GM04503 (cell line): ENCODE results near the gene RIN3.

Experiments used
- DNase-seq: peaks from one replicate; pipeline ENCODE4 v3.0.0-alpha.2; 2012; ENCODE audit warnings: low read depth

RIN3 gene

DNA sequence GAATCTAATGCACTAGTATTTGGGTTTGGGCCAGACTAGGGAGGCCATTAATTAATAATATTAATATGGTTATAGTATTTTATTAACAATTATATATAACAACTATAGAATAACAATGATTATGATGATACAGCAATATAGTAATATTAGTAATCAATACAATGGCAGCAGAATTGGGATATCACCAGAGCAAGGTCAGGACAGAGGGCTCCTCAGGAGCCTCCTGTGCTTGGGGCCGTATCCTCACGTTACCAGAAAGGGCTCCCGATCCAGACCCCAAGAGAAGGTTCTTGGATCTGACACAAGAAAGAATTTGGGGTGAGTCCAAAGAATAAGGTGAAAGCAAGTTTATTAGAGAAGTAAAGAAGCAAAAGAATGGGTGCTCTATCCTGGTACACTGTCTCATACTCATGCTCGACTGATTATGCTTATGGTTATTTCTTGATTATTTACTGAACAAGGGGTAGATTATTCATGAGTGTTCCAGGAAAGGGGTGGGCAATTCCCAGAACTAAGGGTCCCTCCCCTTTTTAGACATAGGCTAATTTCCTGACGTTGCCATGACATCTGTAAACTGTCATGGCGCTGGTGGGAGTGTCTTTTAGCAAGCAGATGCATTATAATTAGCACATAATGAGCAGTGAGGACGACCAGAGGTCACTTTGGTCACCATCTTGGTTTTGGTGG is 61.6 kb downstream of the RIN3 start:
- DNase-seq = no peak

DNA sequence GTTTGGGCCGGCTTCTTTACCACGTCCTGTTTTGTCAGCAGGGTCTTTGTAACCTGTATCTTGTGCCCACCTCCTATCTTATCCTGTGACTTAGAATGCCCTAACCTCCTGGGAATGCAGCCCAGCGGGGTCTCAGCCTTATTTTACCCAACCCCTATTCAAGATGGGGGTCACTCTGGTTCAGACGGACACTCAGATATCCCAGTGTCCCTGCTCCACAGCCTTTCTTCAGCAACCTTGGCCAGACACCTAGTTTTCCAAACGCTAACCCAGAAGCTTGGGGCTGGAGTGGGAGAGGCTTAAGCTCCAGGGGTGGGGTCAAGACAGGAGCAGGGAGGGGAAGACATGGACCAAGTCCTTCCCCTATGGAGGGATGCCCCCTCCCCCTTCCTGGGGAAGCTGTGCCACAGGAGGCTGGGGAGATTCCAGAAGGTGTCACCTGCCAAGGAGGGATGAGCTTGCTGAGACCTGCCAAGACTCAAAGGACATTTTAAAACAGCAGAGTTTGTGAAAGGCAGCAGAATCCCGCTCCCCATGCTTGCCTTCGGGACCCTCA is 62.2 kb downstream of the RIN3 start:
- no peak for DNase-seq

DNA sequence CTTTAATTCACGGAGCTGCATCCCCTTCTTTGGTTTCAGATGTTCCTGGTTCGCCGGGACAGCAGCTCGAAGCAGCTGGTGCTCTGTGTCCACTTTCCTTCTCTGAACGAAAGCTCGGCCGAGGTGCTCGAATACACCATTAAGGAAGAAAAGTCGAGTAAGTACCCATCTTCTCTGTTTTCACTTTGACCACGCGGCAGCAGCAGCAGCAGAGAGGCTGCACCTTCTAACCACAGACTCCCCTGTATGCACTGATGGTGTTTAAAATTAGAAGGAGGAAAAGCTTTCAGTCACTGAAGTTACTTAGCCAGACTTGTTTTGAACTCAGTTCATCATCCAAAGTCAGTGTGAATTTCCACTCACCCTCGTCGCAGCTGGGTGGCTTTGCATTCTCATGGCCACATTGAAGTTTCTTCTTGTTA is 63.8 kb downstream of the RIN3 start:
- DNase-seq = no peak

DNA sequence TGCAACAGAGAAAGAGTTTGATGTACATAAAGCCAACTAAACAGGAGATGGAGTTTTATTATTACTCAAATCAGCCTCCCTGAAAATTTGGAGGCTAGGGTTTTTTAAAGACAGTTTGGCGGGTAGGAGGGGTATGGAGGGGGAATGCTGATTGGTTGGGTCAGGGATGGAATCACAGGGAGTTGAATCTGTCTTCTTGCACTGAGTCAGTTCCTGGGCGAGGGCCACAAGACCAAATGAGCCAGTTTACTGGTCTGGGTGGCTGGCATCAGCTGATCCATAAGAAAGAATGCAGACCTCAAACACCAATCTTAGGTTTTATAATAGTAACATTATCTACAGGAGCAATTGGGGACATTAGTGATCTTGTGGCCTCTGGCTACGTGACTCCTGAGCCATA is 64.9 kb downstream of the RIN3 start:
- DNase-seq = no peak

DNA sequence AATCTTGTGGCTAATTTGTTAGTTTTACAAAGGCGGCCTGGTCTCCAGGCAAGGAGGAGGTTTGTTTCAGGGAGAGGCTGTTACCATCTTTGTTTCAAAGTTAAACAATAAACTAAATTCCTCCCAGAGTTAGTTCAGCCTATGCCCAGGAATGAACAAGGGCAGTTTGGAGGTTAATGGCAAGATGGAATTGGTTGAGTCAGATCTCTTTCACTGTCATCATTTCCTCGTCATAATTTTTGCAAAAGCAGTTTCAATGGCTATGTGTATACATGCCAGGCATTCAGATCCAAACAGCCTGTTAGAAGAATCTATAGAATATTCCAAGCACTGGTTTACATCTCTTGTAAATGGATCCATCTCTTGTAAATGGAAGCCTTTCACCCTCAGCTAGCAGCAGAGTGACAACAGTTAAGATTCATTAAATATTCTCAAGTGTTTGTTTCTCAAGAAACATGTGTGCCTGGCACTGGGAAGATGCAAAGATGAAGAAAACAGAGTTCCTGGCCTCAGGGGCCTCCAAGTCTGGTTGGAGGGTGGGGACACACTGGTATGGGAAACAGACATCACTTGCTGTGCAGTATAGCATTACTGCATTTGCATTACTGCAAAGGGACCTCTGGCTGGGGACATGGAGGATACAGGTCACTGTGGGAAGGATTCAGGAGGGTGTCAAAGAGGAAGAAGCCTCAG is 65.8 kb downstream of the RIN3 start:
- no peak for DNase-seq

DNA sequence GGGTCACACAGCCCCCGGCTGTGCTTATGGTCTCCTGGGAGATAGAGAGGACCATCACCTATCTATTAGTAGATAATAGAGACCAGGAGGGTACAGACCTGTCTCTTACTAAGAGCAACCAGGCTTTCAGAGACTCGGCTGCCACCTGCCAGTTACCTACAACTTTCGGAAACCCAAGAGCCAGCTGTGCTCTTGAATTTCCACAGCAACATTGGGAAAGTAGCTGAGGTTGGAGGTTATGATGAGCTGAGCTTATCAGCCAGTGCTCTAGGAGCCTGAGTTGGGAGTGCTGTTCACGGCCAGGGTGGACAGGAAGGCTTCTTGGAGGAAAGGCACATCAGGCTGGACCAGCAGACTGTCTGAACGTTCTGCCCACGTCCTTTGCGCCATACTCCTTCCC is 67.6 kb downstream of the RIN3 start:
- DNase-seq = no peak

DNA sequence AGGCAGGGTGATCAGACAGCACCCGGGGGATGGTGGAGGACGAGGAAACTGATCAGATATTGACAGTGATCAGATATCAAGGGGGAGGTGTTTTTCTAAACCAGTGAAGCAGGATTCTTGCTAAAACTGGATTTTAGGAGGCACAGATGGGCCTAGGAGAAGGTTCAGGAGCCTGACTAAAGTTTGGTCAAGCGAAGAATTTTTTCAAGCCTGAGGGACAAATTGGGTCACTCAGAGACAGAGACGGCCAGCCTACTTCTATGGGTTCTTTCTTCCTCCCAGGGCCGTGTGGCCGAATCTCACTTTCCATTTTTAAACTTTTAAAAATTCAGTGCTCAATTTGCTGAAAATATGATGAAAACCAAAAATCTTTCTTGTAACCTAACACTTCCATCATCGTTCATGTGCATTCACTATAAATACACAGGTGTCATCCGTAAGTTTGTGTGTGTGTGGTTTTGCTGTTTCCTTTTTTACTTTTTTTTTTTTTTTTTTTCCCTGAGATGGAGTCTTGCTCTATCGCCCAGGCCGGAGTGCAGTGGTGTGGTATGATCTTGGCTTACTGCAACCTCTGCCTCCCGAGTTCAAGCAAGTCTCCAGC is 68.5 kb downstream of the RIN3 start:
- DNase-seq = no peak

DNA sequence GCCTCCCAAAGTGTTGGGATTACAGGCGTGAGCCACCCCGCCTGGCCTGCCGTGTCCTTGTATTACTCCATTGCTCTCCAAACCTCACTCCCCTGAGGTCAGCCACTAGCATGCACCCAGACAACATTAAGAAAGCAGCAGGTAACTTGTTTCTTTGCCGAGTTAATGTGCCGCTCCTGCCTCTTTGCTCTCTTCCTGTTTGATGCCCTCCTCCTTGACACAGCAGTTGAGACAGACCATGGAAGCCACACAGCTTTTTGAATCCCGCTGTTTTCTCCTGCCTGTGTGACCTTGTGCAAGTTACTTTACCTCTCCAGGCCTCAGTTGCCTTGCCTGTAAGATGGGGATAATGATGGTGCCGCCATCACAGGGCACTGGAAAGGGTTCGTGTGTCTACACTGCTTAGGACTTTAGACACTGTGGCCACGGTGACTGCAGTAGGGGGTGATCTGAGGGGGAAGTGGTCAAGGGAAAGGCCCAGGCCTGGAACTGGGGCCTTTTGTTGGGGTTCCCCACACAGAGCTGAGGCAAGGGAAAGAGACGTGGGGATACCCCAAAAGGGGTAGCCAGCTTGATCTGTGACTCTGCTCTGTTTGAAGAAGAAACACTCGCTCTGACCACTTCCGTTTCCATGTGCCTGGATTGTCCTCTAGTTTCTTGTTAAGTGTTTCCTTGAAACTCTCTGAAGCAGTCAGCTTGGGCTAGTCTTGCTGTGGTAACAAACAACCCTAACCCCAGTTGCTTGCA is 69.3 kb downstream of the RIN3 start:
- DNase-seq = no peak

DNA sequence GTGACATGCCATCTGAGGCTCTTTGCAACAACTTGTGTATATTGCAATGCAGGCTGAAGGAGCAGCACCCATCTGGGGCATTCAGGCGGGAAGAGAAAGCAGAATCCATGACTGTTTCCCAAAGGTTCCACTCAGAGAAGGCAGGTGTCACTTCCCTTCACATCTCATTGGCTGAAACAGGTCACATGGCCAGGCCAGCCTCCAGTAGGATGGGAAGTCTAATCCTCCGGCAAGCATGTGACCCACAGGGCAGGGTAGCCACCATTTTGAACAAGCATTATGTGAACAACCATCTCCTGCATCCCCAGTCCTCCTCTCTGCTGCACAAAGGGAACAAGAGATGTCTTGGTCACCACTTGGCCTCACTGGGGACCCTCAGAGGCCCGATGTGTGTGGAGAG is 70.6 kb downstream of the RIN3 start:
- DNase-seq = no peak

DNA sequence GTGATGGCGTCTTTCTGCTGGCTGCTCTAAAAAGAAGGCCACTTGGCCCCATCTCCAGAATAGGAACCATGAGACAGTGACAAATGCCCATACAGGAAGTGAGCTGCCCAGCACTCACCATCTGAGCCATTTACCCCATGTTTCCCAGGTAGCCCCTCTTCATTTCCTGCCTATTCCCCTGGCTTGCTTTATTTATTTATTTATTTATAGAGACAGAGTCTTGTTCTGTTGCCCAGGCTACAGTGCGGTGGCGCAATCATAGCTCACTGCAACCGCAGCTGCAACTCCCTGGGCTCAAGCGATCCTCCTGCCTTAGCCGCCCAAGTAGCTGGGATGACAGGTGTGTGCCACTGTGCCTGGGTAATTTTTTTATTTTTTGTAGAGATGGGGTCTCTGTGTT is 71.2 kb downstream of the RIN3 start:
- no peak for DNase-seq

DNA sequence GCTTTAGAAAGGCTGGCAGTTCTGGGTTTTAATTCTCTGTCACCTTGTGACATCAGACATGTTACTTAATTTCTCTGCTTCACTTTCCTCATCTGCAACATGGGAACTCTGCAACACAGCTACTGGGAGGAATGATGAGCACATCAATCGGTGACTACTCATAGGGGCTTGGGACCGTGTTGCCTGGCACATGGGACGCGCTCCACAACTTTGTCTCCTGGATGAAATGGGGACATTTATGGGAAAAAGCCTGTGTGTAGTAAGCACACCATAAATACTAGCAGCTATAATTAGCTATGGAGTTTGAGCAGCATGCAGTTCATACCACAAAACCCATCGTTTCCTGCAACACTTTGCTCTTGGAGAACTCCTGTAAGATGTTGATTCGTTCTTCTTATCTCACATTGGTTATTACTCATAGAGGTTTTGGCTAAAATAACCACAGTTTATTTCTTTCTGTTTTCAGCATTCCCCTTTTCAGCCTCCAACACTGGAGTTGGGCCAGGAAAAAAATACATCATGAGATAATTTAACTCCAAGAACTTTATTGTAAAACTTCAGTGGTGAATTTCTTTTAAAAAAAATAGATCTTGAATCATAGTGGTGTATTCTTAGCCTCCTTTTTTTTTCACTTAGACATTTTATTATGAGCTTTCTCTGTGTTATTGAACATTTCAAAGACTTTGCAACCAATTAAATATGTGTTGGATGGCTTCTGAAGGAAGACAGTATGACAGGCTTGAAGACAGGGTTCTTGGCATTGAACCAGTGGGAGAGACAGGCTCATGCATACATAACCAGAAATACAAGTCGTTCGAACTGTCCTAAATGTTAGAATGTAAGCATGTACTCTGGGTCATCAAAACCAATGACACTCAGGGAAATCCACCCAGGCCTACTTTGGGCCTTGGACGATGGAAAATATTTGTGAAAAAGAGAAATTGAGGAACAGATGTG is 72.7 kb downstream of the RIN3 start:
- peak; percentile 99 for DNase-seq

DNA sequence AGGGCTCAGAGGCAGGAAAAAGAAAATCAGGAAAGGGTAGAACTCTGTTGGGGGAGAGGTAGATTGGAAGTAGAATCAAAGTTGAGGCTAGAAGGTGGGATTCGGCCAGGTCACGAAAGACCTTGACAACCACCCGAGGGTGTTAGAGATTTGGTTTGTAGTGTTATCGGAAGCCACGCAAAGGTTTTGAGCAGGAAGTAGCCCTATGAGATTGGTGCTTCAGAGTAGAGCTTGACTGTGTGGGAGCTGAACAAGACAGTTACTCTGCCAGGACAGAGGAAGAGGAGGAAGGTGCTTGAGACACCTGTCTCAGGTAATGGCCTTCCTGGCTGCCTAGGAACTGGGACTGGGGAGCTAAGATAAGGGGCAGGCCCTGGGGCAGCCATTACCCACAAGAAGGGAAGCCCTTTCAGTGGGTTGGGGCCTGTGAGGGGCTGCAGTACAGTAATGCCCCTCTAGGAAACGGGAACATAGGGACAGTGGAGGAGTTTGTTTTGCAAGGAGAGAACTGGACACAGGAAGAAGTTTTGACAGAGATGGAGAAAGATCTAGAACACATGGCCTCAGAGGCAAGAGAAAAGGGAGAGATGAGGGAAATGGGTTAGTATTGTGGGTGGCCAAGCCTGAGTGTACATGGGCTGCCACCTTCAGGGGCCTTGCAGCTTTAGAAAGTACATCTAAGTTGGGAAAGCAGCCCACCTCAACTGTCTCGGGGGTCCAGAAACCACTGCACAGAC is 73.5 kb downstream of the RIN3 start:
- no peak for DNase-seq

DNA sequence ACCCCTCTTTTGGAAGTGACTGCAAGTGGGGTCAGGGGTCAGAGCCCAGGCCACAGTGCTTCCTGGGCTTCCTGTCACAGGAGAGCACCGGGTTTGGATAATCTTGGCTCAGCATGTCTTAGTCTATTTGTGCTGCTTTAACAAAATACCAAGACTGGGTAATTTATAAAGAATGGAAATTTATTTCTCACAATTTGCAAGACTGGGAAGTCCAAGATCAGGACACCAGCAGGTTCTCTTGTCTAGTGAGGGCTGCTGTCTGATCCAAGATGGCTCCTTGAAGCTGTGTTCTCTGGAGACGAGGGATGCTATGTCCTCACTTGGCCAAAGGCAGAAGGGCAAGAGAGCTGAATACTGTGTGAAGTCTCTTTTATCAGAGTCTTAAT is 74.1 kb downstream of the RIN3 start:
- DNase-seq = no peak

DNA sequence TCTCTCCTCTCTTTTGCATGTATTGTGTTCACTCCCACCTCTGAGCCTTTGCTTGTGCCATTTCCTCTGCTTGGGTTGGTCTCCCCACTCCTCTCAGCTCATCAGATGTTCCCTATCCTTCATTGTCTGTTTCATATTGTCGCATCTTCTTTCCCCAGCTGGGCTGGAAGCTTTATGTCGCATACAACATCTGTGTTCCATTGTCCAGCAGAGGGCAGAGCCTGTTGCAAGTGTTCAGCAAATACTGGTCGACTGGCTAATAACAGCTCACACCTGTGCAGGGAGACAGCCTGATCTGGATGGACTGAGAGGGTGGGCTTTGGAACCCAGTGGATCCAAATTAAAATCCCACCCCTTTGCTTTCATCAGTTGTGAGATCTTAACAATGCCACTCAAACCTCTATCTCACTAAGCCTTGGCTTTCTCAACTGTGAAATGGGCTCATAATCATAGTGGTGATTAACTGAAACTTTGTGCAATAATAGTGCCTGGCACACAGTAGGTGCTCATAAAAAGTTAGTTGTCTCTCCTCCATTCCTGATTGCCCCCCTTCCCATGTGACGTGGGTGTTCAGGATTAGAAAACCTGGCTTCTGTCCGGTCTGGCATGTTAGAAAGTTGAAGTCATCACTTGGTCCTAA is 75.8 kb downstream of the RIN3 start:
- no peak for DNase-seq

DNA sequence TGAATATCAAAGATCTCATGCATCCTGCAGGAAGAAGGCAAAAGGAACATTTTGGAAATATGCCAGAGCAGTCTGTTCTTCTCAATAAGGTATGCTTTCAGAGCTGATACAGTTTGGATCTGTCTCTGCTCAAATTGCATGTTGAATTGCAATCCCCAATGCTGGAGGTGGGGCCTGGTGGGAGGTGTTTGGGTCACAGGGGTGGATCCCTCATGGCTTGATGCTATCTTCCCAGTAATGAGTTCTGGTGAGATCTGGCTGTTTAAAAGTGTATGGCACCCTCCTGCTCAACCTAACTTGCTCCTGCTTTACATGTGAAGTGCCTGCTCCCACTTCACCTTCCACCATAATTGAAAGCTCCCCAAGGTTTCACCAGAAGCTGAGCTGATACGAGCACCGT is 76.6 kb downstream of the RIN3 start:
- DNase-seq = no peak

DNA sequence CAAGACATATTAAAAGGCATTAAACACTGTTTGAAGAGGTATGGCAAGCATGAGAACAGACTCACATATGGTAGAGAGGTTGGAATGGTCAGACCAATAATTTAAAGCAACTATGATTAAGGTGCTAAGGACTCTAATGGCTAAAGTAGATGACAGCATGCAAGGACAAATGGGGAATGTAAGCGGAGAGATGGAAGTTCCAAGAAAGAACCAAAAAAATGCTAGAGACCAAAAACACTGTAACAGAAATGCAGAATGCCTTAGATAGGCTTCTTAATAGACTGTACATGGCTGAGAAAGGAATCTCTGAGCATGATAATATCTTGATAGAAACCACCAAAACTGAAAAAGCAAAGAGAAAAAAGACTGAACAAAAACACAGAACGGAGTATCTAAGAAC is 77.4 kb downstream of the RIN3 start:
- no peak for DNase-seq

DNA sequence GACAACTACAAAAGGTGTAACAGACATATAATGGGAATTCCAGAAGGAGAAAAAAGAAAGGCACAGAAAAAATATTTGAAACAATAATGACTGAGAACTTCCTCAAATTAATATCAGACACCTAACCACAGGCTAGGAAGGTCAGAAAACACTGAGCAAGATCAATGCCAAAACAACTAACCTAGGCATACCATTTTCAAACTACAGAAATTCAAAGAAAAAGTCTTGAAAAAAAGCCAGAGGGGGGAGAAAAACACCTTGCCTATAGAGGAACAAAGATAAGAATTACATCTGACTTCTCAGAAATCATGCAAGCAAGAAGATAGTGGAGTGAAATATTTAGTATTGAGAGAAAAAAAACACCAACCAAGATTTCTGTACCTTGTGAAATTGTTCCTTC is 77.8 kb downstream of the RIN3 start:
- no peak for DNase-seq

DNA sequence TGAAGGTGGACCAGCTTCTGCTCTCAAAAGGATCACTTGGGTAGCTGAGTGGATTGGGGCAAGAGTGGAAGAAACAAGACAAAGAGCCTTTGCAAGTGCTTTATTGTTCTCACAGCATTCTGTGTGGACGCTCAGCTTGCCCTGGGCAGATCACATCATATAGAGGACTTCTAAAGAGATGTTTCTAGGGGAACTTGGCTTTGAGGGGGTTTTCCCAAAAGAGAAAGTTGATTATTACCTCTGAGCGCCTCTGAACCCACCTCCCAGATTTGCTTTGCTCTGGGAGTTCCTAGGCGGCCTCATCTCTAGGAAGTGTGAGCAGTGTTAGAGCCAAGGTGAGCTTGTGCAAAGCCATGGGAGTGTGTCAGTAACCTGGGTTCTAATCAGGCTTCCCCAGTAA is 81.7 kb downstream of the RIN3 start:
- DNase-seq = no peak

DNA sequence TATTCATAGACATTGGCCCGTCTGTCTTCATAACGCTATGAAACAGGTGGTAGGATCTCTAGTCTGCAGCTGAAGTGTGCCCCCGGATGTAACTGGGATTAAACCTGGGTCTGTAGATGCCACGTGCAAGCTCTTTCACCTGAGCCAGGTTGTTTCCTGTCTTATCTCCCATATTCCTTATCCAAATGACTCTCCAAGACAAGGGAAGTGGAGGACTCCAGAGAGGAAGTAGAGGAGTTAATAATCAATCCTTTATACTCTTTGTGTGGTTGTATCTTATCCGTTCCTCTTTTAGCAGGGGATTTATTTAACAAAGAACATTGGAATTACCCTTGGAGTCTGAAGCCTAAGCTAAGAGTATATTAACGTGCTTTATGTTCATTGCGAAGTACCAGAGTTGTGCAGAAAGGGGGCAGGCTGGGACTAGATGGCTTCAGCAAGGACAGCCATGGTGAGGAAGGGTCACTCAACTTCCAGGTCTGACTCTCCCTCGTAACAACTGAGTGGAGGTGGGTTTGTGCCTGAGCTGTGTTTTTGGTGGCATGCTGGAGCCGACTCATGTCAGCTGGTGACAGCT is 82.8 kb downstream of the RIN3 start:
- DNase-seq = no peak
